ENCODE data around the gene CRISPLD2.

CRISPLD2 gene

DNA sequence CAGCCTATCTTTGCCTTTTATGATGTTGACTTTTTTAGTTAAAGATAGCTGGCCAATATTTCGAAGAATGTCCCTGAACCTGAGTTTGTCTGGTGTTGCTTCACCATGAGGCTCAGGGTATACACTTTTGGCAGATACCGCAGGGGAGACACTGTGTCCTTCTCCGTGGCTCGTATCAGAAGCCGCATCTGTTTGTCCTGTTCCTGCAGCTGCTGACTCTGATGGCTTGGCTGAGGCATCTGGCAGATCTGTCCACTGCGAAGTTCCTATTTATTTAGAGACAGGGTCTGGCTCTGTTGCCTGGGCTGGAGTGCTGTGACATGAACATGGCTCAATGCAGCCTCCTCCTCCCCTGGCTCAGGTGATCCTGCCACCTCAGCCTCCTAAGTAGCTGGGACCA is 93.5 kb downstream of the CRISPLD2 start:
- no peak for DNase-seq (ENCODE audit: low spot score)

DNA sequence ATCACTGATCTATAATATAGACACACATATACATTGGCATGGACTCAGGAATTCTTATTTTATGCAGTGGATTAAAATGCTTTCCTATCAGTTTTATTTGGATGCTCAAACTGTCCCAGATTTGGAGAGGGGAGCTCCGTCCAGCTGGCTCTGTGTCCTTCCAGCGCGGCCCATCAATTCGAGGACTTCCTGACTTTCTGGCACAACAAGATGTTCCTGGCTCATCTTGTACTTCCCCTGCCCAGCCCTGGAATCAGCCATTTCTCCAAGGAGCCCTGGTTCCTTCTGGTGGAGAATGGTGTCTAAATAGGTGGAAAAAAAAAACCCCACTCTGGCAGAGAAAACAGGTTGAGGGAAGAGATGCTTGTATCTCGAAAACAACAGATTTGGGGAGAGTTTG is 94.5 kb downstream of the CRISPLD2 start:
- DNase-seq (ENCODE audit: low spot score): no peak

DNA sequence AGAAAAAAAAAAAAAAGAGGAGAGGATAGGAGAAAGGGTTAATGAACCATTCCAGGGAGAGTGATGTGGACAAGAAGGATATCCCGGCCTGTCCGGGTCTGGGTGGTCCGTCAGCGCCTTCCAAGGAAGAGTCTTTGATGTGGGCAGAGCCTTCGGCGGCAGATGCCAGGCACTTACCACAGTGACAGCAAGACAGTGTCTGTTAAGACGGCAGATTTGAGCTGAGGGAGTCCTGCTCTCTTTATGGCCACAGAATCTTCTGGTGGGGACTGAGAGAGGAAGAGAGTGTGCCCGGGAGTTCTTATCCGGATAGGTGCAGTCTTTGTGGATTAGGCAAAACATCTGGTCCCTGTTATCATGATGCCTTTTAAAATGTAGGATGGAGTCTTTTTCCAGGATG is 96.4 kb downstream of the CRISPLD2 start:
- no peak for DNase-seq (ENCODE audit: low spot score)

DNA sequence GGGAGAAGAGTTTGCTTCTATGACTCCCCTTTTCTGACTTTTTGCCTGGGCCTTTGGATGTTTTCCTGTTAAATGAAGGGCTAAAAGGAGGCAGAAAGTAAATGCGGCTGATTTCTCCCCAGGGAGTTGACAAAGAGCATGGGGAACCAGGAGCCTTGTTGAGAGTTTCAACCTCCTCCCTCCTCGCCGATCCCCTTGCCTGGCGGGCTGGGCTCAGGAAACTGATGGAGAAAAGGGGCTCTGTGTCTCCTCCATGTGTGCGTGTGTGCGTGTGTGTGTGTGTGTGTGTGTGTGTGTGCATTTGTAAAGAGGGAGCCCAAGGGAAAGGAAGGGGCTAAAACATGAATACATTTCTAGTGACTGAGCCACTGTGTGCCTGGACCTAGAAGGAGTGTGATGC is 97.1 kb downstream of the CRISPLD2 start:
- DNase-seq (ENCODE audit: low spot score): no peak

DNA sequence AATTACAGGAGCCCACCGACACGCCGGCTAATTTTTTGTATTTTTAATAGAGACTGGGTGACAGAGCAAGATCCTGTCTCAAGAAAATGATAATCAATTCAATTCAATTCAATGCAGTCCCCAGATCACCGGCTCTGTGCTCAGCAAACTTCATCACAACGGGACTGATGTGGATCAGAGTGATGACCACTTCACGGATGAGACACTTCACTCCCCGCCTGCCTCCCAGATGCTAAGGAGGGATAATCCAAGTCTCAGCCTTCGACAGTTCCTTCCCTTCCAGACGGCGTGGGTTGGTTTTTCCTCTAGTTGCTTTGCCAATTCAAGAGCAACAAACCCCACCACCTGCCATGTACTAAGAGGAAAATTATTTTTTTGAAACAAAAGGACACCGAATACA is 97.7 kb downstream of the CRISPLD2 start:
- DNase-seq (ENCODE audit: low spot score): no peak

DNA sequence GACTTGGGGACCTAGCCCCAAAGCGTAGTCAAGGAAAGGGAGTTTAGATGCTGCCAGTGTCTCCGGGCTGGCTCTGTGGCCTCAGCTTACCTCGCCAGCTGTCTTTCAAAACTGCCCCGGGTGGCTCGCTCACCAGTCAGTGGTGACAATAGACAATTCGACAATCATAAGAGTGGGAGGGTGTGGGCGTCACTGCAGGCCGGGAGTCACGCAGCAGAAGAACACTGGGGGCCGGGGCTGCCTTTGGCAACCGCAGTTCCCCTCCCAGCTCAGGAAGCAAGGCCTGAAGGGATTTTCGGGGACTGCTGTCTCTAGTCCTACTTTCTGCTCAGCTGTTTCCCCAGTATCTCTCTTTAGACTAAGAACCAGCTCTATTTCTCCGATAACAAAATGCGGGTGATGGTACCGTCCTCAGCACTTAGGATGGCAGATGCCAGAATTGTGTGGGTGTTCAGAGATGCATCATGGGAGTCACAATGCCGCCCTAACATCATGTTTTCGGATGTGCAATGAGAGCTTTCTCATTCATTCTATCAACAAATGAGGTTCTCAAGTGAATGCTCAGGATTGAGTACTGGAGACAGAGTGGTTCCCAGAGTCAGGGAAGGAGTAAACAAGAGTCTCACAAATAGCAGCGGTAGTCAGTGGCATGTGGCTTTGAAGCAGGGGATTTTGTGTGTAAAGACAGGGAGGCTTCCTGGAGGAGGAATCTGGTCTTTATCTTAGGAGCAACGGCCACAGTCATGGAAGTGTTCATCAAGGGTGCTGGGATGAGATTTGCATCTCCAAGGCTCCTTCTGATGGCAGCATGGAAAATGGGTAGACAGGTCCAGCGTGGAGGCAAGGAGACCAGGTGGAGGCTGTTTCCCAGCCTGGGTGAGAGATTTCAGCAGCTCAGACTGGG is 98.5 kb downstream of the CRISPLD2 start:
- no peak for DNase-seq (ENCODE audit: low spot score)

DNA sequence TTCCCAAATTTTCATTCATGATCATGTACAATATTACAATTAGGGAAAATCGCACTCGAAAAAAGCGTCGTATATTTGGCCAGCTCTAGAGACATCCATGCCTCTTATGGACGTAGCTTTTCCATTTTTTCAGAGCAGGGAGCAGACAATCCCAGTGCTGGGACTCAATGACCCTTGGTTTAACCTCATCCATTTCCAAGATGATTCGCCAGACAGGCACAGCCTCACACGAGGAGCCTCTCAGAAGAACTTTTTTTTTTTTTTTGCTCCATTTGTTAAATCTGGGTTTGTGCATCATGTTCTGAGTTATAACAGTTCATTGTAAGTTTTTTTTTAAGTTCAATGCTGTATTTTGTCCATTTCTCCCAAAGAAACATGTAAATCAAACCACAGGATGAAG is 99.5 kb downstream of the CRISPLD2 start:
- DNase-seq (ENCODE audit: low spot score): no peak

DNA sequence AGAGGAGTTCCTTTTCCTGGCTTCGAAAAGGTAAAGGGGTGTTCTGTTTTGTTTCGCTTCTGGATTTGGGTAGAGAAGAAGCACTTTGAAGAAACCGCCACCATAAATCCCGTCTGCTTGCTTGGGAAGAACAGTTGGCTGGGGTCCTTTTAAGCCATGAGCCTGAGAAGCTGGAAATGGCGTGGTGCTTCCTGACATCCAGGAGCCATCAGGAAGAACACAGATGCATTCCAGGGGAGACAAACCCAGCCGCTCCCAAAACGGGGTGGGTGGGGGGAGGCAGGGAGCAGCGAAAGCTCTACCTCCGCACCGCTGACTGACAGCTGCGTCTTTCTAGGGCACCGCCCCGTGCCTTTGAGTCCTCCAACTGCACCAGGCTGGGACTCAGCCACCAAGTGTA is 99.9 kb downstream of the CRISPLD2 start:
- no peak for DNase-seq (ENCODE audit: low spot score)

DNA sequence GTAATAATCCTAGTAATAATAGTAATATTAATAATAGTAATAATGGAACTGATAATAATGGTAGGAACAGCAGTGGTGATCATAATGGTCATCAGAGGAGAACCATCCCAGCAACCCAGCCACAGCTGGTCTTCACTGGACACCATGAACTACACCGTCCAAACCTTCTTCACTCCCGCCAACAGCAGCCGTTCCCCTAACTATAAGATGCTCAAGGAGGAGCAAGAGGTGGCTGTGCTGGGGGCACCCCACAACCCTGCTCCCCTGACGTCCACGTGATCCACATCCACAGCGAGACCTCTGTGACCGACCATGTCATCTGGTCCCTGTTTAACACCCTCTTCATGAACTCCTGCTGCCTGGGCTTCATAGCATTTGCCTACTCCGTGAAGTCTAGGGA is 100.5 kb downstream of the CRISPLD2 start:
- DNase-seq (ENCODE audit: low spot score): no peak

DNA sequence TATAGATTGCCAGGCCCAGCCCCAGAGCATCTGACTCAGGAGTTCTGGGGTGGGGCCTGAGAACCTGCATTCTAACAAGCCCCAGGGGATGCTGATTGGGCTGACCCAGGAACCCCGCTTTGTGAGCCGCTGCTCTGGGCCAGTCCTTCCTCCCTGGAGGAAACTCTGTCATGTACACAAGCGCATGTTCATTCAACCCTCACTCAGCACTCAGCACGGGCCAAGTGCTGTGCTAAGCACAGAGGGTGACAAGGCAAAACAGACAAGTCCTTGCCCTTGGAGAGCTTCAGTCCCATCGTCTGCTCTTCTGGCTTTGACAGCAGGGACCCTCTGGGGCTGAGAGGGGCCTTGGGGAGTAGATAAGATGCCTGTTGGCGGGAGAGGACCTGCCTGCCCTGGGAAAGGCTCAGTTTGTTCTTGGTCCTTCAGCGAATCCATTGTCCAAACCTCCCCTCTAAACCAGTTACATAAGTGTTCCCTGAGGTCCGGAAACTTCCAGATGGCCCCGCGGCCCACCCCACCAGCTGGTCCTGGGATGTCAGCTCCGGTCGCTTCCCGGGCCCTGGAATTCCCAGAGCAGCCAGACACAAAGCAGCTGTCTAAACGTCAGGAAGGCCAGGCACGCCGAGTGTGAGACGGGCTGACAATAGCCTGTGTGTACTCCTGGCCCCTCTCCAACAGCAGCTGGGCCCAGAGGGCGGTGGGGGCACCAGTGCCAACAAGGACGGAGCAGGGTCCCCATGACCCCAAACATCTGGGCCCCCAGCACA is 102.8 kb downstream of the CRISPLD2 start:
- no peak for DNase-seq (ENCODE audit: low spot score)

DNA sequence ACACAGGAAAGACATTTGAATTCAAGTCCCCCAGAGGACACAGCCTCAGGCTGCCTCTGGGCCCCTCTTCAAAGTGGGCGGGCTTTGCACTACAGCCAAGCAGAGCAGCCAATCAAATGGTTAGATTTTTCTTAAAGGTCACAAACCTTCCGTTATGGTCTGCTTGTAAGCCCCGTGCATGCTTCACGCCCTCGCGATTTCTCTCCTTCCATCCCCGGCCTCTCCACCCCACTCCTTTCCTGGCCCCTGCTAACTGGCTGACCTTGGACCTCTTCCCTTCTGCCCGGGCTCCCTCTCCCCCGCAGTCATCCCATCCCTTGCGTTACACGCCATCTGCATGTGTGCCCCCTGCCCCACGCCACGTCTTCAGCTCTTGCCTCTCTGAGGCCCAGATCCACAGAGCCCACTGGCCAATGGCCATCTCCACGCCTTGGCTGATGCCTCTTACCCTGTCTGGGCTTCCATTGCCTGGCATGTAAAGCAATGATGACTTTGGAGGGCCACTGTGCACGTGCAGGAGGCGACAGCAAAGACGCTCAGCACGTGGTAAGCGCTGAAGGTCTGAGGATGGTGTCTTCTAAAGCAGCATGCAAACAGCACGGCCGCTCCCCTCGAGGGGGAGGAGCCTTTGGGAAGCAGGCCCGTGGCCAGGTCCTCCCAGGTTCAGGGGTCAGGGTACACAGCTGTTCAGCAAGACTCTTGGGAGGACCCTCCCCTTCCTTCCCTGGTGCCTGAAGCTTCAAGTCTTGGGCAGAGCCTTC is 104.7 kb downstream of the CRISPLD2 start:
- no peak for DNase-seq (ENCODE audit: low spot score)

DNA sequence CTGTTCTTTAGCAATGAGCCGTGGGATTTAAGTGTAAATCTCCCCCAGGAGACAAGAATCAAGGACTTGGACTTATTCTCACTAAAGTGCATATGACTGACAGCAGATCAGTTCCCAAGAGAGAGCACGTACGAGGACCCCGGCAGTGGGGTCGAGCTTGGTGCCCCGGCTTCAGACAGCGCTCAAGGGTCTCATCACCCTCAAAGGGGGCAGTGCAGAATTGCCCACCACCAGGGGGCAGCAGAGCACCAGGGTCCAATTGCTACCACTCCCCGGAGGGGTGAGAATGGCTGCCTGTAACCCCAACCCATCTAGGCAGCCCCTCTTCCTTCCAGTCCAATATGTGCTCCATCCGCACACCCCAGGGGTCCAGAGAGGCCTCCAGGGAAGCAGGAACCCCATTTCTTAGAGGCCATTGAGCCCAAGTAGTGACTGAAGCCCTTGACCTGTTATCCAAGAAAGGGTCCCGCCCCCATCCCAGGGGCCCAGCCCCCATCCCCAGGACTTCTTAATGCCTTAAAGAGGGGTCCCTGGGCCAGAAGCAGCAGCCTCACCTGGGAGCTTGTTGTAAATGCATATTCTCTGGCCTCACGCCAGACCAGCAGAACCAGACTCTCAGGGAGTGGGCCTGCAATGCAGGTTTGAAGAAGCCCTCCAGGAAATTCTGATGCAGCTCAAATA is 105.4 kb downstream of the CRISPLD2 start:
- DNase-seq (ENCODE audit: low spot score): peak; percentile 79

DNA sequence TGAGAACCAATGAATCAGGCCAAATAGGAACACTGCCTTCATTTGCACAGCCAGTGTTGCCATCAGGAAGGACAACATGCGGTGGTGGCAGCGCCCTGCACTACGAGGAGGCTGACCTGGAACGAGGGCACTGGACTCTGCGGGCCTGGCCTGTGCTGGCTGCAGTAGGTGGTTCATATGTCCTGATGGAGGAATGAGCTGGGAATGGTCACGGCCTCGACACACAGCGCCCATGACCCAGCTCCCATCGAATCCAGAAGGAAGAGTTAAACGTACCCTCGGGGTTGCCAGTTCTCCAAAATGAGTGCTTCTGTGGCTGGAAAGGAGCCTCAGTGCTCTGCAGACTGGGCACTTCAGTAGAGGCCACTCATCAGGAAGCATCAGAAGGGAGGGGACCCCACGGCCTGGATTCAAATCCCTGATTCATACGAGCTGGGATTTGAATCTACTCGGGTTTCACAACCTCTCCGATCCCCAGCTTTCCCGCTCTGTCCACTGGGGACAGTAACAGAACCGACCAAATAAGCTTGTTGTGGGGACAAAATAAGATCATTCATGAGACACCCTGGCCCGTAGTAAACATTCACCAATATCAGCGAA is 106.1 kb downstream of the CRISPLD2 start:
- no peak for DNase-seq (ENCODE audit: low spot score)

DNA sequence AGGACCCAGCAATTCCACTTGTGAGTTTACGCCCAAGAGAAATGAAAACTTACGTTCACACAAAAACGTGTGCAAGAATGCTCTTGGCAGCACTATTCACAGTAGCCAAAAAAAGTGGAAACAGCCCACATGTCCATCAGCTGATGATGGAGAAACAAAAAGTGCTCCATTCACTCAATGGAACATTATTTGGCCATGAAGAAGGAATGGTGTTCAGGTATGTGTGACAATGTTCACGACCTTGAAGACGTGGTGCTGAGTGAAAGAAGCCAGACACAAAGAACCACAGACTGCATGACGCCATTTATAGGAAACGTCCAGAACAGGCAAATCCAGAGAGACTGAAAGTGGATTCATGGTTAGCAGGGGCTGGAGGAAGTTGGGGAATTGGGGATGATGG is 106.7 kb downstream of the CRISPLD2 start:
- no peak for DNase-seq (ENCODE audit: low spot score)

DNA sequence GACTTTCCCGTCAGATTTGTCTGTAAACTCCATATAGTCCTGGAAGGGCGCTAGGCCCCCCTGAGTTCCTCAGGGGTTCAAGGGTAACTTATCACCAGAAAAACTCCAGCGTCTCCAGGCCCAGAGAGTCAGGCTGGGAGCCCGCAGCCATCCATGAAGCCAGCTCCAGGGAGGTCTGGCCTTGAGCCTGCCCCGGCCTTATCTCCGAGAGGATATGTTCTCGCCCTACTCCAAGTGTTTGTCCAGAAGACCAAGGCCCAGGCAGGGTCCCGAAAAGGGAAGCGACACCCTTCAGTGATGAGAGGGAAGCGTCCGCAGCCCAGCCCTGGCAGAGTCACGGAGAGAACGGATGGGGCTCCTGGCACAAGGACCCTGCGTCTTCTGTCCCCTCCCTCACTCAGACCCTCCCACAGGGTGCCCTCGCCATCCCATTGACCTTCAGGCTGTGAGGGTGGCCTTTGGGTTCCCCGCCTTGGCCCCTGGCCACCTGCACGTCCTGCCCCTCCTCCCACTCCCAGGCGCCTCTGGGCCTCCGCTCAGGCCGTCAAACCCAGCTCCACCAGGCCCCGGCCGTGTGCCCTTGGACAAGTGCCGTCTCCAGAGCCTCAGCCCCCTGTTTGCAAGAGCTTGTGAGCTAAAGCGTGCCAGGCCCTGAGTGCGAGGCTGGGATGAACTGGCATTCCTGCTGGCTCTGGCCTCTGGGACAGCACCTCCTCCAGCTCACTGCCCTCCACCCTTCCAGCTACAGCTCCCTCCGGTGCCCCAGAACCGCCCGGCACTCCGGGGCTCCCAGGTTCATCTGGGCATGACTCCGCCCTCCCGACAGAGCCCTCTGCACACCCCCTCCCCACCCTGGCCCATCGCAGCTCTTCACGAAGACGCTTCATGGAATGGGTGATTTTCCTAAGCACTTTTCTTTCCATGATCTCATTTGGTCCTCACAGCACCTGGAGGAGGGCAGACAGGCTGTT is 108.1 kb downstream of the CRISPLD2 start:
- DNase-seq (ENCODE audit: low spot score): no peak

DNA sequence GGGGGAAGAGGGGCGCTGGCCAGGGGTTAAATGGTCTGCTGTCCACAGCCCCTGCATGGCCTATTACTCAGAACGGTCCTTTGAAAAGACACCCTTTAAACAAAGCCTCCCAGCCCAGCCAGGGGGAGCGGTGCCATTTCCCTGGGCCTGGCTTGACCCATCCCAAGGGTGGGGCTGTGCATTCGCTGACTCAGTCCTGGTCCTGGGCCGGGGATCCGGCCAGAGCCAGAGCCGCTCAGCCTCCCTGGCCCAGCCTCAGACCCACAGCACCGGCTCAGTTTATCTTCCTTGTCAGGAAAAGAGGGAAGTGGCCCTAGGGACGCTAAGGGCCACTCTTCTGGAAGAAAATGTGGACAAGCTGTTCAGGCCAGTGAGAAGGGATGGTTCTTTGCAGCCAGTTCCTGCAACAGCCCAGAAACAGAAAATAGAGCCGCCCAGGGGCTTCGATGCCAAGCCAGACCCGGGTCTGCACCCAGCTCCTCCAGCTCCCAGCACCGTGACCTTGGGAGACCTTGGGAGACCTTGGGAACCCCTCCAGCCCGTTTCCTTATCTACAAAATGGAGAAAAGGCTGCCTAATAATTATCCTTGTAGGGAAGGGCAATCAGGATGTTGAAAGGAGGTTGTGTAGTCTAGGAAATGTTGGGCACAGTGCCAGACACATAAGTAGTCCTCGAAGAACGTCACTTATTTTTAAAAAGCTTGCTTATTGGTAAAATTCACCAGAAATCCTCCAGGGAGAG is 109.1 kb downstream of the CRISPLD2 start:
- no peak for DNase-seq (ENCODE audit: low spot score)

DNA sequence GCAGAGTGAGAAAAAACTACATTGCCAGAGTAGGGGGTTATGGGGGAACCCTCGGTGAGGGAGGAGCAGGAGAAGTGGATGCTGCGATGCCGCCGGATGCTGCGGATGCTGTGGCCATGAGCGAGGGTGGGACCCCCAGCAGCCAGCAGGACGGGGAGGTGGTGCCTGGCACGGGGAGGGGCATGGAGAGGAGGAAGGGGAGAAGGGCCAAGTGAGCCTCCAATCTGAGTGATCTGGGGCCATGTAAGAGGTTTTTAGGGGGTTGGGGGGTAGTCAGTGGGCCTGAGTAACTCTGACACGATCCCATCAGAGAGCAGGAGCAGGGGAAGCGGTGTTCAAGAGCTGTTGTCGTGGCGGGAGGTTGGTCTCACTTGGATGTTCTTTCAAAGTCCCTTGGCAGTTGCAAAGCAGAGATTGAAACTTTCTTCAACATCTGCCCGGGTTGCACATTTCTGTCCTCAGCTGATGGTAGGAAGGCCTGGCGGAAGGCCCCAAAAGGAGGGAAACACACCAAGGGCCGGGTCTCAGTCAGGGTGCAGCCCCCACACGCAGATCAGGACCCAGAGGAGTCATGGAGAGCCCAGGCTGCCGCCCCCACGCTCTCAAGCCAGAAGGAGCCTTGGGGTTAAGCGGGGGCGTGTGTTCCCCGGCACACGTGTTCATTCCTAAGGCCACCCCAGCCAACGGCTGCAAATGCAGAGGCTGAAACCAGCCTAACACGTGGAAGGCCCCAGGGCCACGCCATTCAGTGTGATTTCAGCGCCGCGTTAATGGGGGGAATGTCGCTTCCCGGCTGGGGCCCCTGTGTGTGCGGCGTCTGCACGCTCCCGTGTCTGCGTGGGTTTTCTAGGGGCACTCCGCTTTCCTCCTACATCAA is 109.9 kb downstream of the CRISPLD2 start:
- no peak for DNase-seq (ENCODE audit: low spot score)

DNA sequence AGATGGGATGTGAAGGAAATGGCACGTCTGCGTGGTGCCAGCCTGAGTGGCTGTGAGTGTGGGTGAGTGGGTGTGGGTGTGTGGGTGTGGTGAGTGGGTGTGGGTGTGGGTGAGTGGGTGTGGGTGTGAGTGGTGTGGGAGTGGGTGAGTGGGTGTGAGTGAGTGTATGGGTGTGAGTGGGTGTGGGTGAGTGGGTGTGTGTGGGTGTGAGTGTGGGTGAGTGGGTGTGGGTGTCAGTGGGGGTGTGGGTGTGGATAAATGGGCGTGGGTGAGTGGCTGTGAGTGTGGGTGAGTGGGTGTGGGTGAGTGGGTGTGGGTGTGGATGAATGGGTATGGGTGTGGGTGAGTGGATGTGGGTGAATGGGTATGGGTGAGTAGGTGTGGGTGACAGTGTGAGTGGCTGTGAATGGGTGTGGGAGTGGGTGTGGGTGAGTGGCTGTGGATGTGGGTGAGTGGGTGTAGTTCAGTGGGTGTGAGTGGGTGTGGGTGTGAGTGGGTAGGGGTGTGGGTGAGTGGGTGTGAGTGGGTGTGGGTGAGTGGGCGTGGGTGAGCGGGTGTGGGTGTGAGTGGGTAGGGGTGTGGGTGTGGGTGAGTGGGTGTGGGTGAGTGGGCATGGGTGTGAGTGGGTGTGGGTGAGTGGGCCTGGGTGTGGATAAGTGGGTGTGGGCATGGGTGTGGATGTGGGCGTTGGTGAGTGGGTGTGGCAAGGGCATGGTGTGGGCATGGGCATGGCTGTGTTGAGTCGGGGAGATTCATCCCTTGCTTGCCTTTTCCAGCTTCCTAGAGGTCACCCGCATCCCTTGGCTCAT is 110.7 kb downstream of the CRISPLD2 start:
- no peak for DNase-seq (ENCODE audit: low spot score)

Data from HuH-7.5 (cell line).